GM19240 (cell line): ENCODE measurements around the gene ATP8B1.

ENCODE experiments used
- DNase-seq: peaks from one replicate; pipeline ENCODE4 v3.0.0; 2011; ENCODE audit warnings: low spot score; ENCODE audit not compliant: insufficient read length

Gene ATP8B1

DNA sequence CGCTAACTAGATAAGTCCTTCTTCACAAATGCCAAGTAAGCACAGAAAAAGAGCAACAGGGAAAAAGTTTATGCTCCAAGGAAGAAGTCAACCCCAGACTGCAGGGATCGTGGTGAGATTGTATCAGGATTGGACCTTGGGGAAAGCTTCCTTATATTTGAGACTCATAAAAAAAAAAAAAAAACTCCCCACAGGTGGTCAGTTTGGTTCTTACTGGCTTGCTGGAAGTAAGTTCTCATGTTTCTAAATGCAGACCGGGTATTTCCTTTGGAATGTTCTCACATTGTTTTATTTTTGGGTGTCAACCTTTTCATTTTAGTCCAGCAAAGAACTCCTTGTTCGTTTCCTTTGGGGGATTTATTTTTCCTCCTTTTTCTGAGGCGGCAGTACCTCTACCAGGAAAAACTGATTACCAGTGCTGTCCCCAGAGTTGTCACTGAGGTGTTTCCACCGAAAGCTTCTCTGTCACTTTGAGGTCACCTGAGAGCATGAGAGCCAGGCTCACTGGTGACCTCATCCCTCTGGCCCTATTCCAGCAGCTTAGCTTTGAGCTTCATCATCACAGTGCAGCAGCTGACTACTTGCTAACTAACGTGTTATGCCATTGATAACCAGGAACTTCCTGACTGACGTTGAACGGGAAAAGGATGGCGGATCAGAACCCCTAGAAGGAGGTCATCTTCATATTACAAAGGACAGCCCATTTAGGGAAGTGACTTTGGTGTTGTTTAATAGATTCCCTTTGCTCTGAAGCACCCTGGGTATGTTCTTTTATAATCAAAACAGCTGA lies 16.8 kb upstream of the ATP8B1 start:
- no peak for DNase-seq

DNA sequence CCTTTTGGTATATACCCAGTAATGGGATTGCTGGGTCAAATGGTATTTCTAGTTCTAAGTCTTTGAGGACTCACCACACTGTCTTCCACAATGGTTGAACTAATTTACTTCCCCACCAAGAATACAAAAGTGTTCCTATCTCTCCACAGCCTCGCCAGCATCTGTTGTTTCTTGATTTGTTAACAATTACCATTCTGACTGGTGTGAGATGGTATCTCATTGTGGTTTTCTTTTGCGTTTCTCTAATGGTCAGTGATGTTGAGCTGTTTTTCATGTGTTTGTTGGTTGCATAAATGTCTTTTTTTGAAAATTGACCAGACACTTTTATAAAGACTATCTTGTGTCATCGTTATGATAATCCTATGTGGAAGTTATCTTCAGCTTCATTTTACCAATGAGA lies 16.0 kb upstream of the ATP8B1 start:
- DNase-seq: no peak

DNA sequence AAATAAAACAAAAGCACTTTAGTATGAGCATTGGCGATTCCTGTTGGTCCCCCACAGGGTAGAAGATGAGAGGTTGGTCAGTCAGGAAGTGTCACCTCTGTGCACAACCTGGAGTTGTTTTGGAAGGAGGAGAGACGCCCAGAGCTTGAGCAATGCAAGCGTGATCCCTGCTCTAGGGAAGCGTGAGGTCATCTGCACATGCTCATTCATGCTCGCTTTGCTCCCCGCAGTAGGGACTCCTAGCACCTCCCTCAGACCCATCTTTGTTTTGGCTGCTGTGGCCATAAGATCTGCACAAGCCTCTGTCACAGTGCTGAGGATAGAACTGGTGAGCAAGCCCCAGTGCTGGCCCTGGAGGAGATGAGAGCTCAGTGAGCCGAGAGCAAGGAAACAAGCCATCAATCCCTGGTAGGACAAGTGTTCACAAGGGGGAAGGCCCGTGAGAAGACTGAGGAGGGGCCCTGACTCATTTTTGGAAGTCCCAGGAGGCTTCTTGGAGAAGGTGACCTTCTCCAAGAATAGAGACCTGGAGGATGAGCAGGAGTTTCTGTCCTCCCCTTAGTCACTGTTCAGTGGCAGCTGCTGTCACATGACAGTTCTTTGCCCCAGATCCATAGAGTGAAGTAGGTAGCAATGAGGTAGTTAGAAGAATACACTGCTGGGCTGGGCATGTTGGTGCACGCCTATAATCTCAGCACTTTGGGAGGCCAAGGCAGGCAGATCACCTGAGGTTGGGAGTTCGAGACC lies 13.3 kb upstream of the ATP8B1 start:
- no peak for DNase-seq

- DNase-seq: no peak
Observed at GRCh38 chr18:57814555-57814954, 11.4 kb upstream of the ATP8B1 start.

- DNase-seq: no peak
Observed at GRCh38 chr18:57813245-57813644, 10.1 kb upstream of the ATP8B1 start.

- DNase-seq: no peak
Observed at GRCh38 chr18:57812126-57812477, 9.0 kb upstream of the ATP8B1 start.

- no peak for DNase-seq
Observed at GRCh38 chr18:57811477-57812125, 8.5 kb upstream of the ATP8B1 start.

- no peak for DNase-seq
Observed at GRCh38 chr18:57809190-57809589, 6.1 kb upstream of the ATP8B1 start.

- DNase-seq: no peak
Observed at GRCh38 chr18:57807336-57808117, 4.4 kb upstream of the ATP8B1 start.

- no peak for DNase-seq
Observed at GRCh38 chr18:57806978-57807285, 3.8 kb upstream of the ATP8B1 start.

GRCh38 chr18:57806201-57806977 lies 3.3 kb upstream of the ATP8B1 start:
- no peak for DNase-seq

GRCh38 chr18:57805117-57805516 lies 2.0 kb upstream of the ATP8B1 start:
- no peak for DNase-seq

GRCh38 chr18:57804557-57804956 lies 1.4 kb upstream of the ATP8B1 start:
- no peak for DNase-seq

DNA sequence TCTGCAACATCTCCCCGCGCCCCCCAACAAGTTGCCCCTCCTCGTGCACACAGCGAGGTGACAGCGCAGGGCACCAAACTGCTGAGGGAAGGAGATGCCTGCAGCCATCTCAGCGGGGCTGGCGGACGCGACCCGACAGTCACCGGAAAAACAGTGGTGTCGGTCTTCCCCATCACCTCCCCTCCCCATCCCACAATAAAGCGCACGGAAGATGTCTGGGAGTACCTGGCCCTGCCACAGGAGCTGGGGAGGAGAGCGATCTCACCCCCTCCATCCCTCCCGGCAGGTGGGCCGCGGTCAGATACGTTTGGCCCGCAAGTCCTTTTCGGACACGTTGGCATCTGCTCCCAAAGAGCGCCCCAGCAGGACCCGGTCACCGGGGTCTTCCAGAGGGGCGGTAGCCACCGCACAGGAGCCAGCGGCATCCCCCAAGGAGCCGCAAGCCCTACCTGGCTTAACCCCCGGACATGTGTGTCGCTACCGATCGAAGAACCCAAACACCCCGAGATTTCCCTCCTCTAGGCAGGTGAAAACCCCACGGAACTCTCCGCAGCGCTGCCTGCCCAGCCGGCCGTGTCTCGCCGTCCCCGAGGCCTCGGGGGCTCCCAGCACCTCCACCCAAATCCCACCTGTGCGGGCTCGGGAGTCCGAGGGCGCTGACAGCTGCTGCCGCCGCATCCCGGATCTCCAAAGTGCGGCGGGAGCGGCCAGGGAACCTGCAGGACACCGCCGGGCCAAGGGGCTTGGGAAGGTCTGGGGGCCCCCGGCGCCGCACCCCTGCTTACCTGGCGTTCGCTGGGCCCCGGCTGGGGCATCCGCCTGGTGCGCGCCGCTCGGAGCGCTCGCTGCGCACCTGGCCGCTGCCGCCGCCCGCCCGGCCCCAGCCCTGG lies 657 bp downstream of the ATP8B1 start:
- DNase-seq: no peak

GRCh38 chr18:57801761-57802212 lies 1.3 kb downstream of the ATP8B1 start:
- DNase-seq: no peak

GRCh38 chr18:57801325-57801724 lies 1.8 kb downstream of the ATP8B1 start:
- no peak for DNase-seq

GRCh38 chr18:57798713-57799373 lies 4.3 kb downstream of the ATP8B1 start:
- no peak for DNase-seq

GRCh38 chr18:57797209-57797651 lies 5.9 kb downstream of the ATP8B1 start:
- no peak for DNase-seq
